WTC11 (cell line): ENCODE results near the gene FSCB. TPM values are rescaled to one million over a fixed set of nuclear protein-coding genes. Genes with fewer than 3 reads are reported as not detected.

Experiments used
- ATAC-seq: fragments of 200-7000 bp; cut with Tn5 transposase; 2 replicates; pipeline ENCODE4 v1.10.0; 2021; ENCODE audit warnings: mild to moderate bottlenecking, moderate library complexity
- CTCF ChIA-PET: fragments of 300-600 bp; sonication (Branson Sonifier 250); formaldehyde crosslinking; loops from one replicate; lab custom pipeline; 2021; ENCODE audit warnings: antibody characterized with exemption; lab: Charles Lee
- POLR2A ChIA-PET: fragments of 350-600 bp; sonication (Branson Sonifier 250); formaldehyde crosslinking; loops from one replicate; lab custom pipeline; 2021; ENCODE audit warnings: antibody characterized with exemption; lab: Charles Lee
- DNase-seq: peaks from one replicate; pipeline ENCODE4 v3.0.0; 2021; ENCODE audit warnings: low spot score
- H3K27ac Mint-ChIP-seq: 2 replicates; pipeline ENCODE4 v1.8.0; 2021; ENCODE audit warnings: mixed read lengths
- H3K27me3 Mint-ChIP-seq: 2 replicates; pipeline ENCODE4 v1.8.0; 2021; ENCODE audit warnings: low read depth, mild to moderate bottlenecking, moderate library complexity, mixed read lengths
- H3K36me3 Mint-ChIP-seq: 2 replicates; pipeline ENCODE4 v1.8.0; 2021; ENCODE audit warnings: mixed read lengths
- H3K4me1 Mint-ChIP-seq: 2 replicates; pipeline ENCODE4 v1.8.0; 2022; ENCODE audit warnings: mixed read lengths
- H3K4me3 Mint-ChIP-seq: 2 replicates; pipeline ENCODE4 v1.8.0; 2021; ENCODE audit warnings: mild to moderate bottlenecking, moderate library complexity, mixed read lengths
- H3K9me3 Mint-ChIP-seq: 2 replicates; pipeline ENCODE4 v1.8.0; 2021; ENCODE audit warnings: mixed read lengths
- ARID4B ChIP-seq: sonication (generic); formaldehyde crosslinking; IDR thresholded peaks from 2 replicates; pipeline ENCODE4 v1.8.0; 2023; ENCODE audit warnings: missing genetic modification reagents, mild to moderate bottlenecking, borderline replicate concordance
- ATF6 ChIP-seq: sonication (generic); formaldehyde crosslinking; IDR thresholded peaks from 2 replicates; pipeline ENCODE4 v1.8.1; 2023; ENCODE audit warnings: mild to moderate bottlenecking, missing genetic modification reagents
- CTCF ChIP-seq: fragments of 200-600 bp; IDR thresholded peaks from 2 replicates; pipeline ENCODE4 v1.8.0; 2022; ENCODE audit warnings: antibody characterized with exemption
- EMX1 ChIP-seq: fragments of 250-450 bp; sonication (Bioruptor Pico); IDR thresholded peaks from 2 replicates; pipeline ENCODE4 v1.8.0; 2021; ENCODE audit warnings: mild to moderate bottlenecking
- ERG ChIP-seq: fragments of 250-450 bp; sonication (Bioruptor Pico); IDR thresholded peaks from 2 replicates; pipeline ENCODE4 v1.8.0; 2021; ENCODE audit warnings: mild to moderate bottlenecking
- FOXJ3 ChIP-seq: sonication (generic); formaldehyde crosslinking; IDR thresholded peaks from 2 replicates; pipeline ENCODE4 v1.9.0; 2021; ENCODE audit warnings: missing genetic modification reagents, mild to moderate bottlenecking, borderline replicate concordance
- FOXP4 ChIP-seq: sonication (generic); formaldehyde crosslinking; IDR thresholded peaks from 2 replicates; pipeline ENCODE4 v1.8.0; 2022; ENCODE audit warnings: mild to moderate bottlenecking, missing genetic modification reagents
- HMGA2 ChIP-seq: fragments of 250-450 bp; sonication (Bioruptor Pico); IDR thresholded peaks from 2 replicates; pipeline ENCODE4 v1.4.0; 2021; ENCODE audit warnings: mild to moderate bottlenecking, moderate library complexity
- KAT7 ChIP-seq: sonication (generic); formaldehyde crosslinking; IDR thresholded peaks from 2 replicates; pipeline ENCODE4 v1.8.1; 2023; ENCODE audit warnings: missing genetic modification reagents, mild to moderate bottlenecking, borderline replicate concordance
- MXD4 ChIP-seq: fragments of 250-450 bp; sonication (Bioruptor Pico); IDR thresholded peaks from 2 replicates; pipeline ENCODE4 v1.8.0; 2021; ENCODE audit warnings: mild to moderate bottlenecking, moderate library complexity, borderline replicate concordance
- NR1H2 ChIP-seq: sonication (generic); formaldehyde crosslinking; IDR thresholded peaks from 2 replicates; pipeline ENCODE4 v1.9.0; 2021; ENCODE audit warnings: mild to moderate bottlenecking, moderate library complexity, missing genetic modification reagents
- NR2C2 ChIP-seq: sonication (generic); formaldehyde crosslinking; IDR thresholded peaks from 2 replicates; pipeline ENCODE4 v1.8.0; 2022; ENCODE audit warnings: mild to moderate bottlenecking, missing genetic modification reagents
- RORB ChIP-seq: fragments of 250-450 bp; sonication (Bioruptor Pico); IDR thresholded peaks from 2 replicates; pipeline ENCODE4 v1.9.0; 2021; ENCODE audit warnings: mild to moderate bottlenecking
- SMAD3 ChIP-seq: sonication (generic); formaldehyde crosslinking; IDR thresholded peaks from 2 replicates; pipeline ENCODE4 v1.8.0; 2022; ENCODE audit warnings: missing genetic modification reagents, mild to moderate bottlenecking, borderline replicate concordance
- SP1 ChIP-seq: sonication (generic); formaldehyde crosslinking; conservative IDR thresholded peaks from 2 replicates; pipeline ENCODE4 v1.8.1; 2022; ENCODE audit warnings: missing genetic modification reagents
- USF1 ChIP-seq: sonication (generic); formaldehyde crosslinking; IDR thresholded peaks from 2 replicates; pipeline ENCODE4 v1.8.0; 2022; ENCODE audit warnings: mild to moderate bottlenecking, missing genetic modification reagents
- ZBTB43 ChIP-seq: sonication (generic); formaldehyde crosslinking; IDR thresholded peaks from 2 replicates; pipeline ENCODE4 v1.8.1; 2023; ENCODE audit warnings: mild to moderate bottlenecking, missing genetic modification reagents
- ZNF138 ChIP-seq: sonication (generic); formaldehyde crosslinking; conservative IDR thresholded peaks from 2 replicates; pipeline ENCODE4 v1.8.1; 2022; ENCODE audit warnings: mild to moderate bottlenecking, moderate library complexity, missing genetic modification reagents
- ZNF263 ChIP-seq: sonication (generic); formaldehyde crosslinking; IDR thresholded peaks from 2 replicates; pipeline ENCODE4 v1.8.1; 2022; ENCODE audit warnings: low read depth, mild to moderate bottlenecking, moderate library complexity, missing genetic modification reagents
- ZNF396 ChIP-seq: fragments of 250-450 bp; sonication (Bioruptor Pico); IDR thresholded peaks from 2 replicates; pipeline ENCODE4 v1.8.0; 2021; ENCODE audit warnings: mild to moderate bottlenecking, moderate library complexity, borderline replicate concordance
- total RNA-seq: library from RNA; stranded (reverse); gene quantifications from 3 replicates; pipeline ENCODE4 v1.2.3, GENCODE V29; 2021

Gene FSCB
- total RNA-seq, 1 experiment from 2014 or later = not detected

GRCh38 chr14:44528180-44528579 lies 21.1 kb upstream of the FSCB start:
- H3K9me3 Mint-ChIP-seq = no peaks in the 10 kb centered on the region
- no peak overlapping the region for H3K4me3 Mint-ChIP-seq
- no peak for TF ChIP-seq ARID4B (CRISPR knock-in tag)
- no peak for TF ChIP-seq CTCF
- TF ChIP-seq ERG = no peak
- TF ChIP-seq ZNF138 (CRISPR knock-in tag) = no peak
- TF ChIP-seq EMX1 = no peak
- TF ChIP-seq HMGA2 (CRISPR knock-in tag) = no peak
- no peak for TF ChIP-seq USF1 (CRISPR knock-in tag)
- no peak for TF ChIP-seq FOXJ3 (CRISPR knock-in tag)
- no peak for TF ChIP-seq FOXP4 (CRISPR knock-in tag)
- no peak for TF ChIP-seq RORB (CRISPR knock-in tag)
- no peak for TF ChIP-seq ZBTB43 (CRISPR knock-in tag)
- no peak for TF ChIP-seq KAT7 (CRISPR knock-in tag)
- no peak for TF ChIP-seq SP1 (CRISPR knock-in tag)
- TF ChIP-seq NR2C2 (CRISPR knock-in tag) = no peak
- TF ChIP-seq NR1H2 (CRISPR knock-in tag) = no peak
- TF ChIP-seq ZNF263 (CRISPR knock-in tag) = no peak
- TF ChIP-seq MXD4 = no peak
- TF ChIP-seq ZNF396 (CRISPR knock-in tag) = no peak
- no peak for TF ChIP-seq SMAD3 (CRISPR knock-in tag)
- TF ChIP-seq ATF6 (CRISPR knock-in tag) = no peak
- H3K27me3 Mint-ChIP-seq = no peaks in the 10 kb centered on the region
- no peaks in the 10 kb centered on the region for H3K36me3 Mint-ChIP-seq
- ChIA-PET POLR2A (no interaction called here), CTCF (interaction anchor here (0.7 kb wide), 1 partner anchor 72 kb away, joined by 3 read pairs; no protein-coding TSS in a partner anchor)
- no peaks in the 10 kb centered on the region for H3K4me1 Mint-ChIP-seq
- no peak overlapping the region for H3K27ac Mint-ChIP-seq
- ATAC-seq = no peak
- no peak for DNase-seq
